ENCODE data around the gene HES7.

DNA sequence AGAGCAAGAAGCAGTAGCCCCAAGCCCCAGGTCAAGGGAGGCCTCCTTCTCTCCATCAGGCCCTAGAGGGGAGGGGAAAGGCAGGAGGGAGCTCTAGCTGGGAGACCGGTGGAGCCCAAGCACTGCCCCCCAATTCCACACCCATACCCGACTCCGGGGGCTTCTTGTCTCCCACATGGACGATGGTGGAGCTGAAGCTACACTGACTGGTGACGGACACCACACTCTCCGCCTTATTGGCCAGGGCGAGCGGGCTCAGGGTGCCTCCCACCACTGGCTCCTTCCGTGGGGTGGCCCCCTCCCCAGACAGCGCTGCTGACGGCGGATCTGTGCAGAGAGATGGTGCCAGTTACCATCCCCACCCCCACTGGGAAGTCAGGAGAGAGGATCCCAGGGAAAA, 21.9 kb upstream of the HES7 start:
- no peak for TF ChIP-seq EZH2phosphoT487 (IDR thresholded peaks at IDR 0.05; ENCODE audit: low read length)
- TF ChIP-seq, protein P1, sequence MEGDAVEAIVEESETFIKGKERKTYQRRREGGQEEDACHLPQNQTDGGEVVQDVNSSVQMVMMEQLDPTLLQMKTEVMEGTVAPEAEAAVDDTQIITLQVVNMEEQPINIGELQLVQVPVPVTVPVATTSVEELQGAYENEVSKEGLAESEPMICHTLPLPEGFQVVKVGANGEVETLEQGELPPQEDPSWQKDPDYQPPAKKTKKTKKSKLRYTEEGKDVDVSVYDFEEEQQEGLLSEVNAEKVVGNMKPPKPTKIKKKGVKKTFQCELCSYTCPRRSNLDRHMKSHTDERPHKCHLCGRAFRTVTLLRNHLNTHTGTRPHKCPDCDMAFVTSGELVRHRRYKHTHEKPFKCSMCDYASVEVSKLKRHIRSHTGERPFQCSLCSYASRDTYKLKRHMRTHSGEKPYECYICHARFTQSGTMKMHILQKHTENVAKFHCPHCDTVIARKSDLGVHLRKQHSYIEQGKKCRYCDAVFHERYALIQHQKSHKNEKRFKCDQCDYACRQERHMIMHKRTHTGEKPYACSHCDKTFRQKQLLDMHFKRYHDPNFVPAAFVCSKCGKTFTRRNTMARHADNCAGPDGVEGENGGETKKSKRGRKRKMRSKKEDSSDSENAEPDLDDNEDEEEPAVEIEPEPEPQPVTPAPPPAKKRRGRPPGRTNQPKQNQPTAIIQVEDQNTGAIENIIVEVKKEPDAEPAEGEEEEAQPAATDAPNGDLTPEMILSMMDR (IDR thresholded peaks at IDR 0.05; ENCODE audit: low read length): no peak

All from MM.1S (cell line).